ENCODE data around the gene GDPD3. TPM values are rescaled to one million over a fixed set of nuclear protein-coding genes. Genes with fewer than 3 reads are reported as not detected.

GDPD3 gene
- polyA plus RNA-seq, 1 donor (not counting 4 experiments of a cell fraction or from before 2014, with no cell fraction given), result 1.1 TPM

DNA sequence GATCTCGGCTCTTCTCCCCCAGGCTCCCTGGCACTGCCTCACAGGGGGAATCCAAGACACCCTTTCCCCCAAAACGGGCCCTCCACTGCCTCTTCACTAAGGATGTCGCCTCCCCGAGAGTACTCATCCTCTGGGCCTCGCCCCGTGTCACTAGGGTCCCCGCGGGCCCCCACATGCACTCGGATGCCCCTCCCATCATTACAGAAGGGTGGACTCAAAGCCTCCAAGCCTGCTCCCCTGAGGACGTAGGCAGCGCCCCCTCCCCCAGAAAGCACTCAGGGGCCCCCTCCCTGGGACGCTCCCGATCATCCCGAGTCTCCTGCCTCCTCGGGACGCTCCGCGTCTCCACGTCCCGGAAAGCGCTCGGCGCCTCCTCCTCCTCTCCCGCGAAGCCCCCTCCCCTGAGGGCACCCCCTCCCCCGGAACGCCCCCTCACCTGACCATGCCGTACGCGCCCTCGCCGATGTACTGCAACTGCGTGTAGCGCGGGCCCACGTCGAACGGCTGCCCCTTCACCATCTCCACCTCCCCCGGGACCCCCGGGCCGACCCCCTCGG lies 9.3 kb upstream of the GDPD3 start:
- Histone ChIP-seq H3K79me2 (ENCODE audit: control insufficient read depth, insufficient read depth, low read length) (no peaks in the 10 kb centered on the region), H3K36me3 (ENCODE audit: control insufficient read depth in 2 of 2, extremely low read depth in 1 of 2, insufficient read depth in 2 of 2, low read length in 2 of 2) (peaks cover 0 to 4% of the 10 kb centered on the region in 2 experiments), H3K4me3 (ENCODE audit: control insufficient read depth in 2 of 3, extremely low read depth in 1 of 3, insufficient read depth in 2 of 3, low read depth in 1 of 3, low read length in 3 of 3) (peak overlapping the region; percentile 67 to 79 (median 68)), H4K20me1 (ENCODE audit: control insufficient read depth, extremely low read depth, insufficient read depth, low read length) (no peaks in the 10 kb centered on the region), H3K9me1 (ENCODE audit: control insufficient read depth, extremely low read depth, insufficient read depth, low read length) (no peaks in the 10 kb centered on the region), H3K27ac (ENCODE audit: control insufficient read depth, insufficient read depth, low read length) (no peak overlapping the region), H3K4me2 (ENCODE audit: control insufficient read depth, extremely low read depth, insufficient read depth, low read depth, low read length) (peak overlapping the region; percentile 77), H3K9ac (ENCODE audit: control insufficient read depth, extremely low read depth, insufficient read depth, low read length) (peak overlapping the region; percentile 65), H3K27me3 (ENCODE audit: control insufficient read depth, extremely low read depth, insufficient read depth, low read length) (no peaks in the 10 kb centered on the region), H3K4me1 (ENCODE audit: control insufficient read depth, extremely low read depth, insufficient read depth, low read length) (peaks cover 5% of the 10 kb centered on the region), H3K9me3 (ENCODE audit: control insufficient read depth, low read depth, low read length) (no peaks in the 10 kb centered on the region), H2AFZ (ENCODE audit: control insufficient read depth, low read length) (peak overlapping the region; percentile 66)
- DNase-seq (ENCODE audit: low read depth, low spot score) (no peak), FAIRE-seq (no peak)
- TF ChIP-seq, protein P1, sequence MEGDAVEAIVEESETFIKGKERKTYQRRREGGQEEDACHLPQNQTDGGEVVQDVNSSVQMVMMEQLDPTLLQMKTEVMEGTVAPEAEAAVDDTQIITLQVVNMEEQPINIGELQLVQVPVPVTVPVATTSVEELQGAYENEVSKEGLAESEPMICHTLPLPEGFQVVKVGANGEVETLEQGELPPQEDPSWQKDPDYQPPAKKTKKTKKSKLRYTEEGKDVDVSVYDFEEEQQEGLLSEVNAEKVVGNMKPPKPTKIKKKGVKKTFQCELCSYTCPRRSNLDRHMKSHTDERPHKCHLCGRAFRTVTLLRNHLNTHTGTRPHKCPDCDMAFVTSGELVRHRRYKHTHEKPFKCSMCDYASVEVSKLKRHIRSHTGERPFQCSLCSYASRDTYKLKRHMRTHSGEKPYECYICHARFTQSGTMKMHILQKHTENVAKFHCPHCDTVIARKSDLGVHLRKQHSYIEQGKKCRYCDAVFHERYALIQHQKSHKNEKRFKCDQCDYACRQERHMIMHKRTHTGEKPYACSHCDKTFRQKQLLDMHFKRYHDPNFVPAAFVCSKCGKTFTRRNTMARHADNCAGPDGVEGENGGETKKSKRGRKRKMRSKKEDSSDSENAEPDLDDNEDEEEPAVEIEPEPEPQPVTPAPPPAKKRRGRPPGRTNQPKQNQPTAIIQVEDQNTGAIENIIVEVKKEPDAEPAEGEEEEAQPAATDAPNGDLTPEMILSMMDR (optimal IDR thresholded peaks at IDR 0.05 in 1 of 3, IDR thresholded peaks at IDR 0.05 in 1 of 3, conservative IDR thresholded peaks at IDR 0.05 in 1 of 3; ENCODE audit: extremely low read depth in 1 of 3, insufficient read depth in 2 of 3, low read length in 3 of 3), result no peak
- TF ChIP-seq EZH2 (IDR thresholded peaks at IDR 0.05; ENCODE audit: low read length), result no peak
- dilution Hi-C loops (cut with MboI; ENCODE audit: extremely low pct_ligation_motif_present, low sequenced_read_pairs), result no loop called here

DNA sequence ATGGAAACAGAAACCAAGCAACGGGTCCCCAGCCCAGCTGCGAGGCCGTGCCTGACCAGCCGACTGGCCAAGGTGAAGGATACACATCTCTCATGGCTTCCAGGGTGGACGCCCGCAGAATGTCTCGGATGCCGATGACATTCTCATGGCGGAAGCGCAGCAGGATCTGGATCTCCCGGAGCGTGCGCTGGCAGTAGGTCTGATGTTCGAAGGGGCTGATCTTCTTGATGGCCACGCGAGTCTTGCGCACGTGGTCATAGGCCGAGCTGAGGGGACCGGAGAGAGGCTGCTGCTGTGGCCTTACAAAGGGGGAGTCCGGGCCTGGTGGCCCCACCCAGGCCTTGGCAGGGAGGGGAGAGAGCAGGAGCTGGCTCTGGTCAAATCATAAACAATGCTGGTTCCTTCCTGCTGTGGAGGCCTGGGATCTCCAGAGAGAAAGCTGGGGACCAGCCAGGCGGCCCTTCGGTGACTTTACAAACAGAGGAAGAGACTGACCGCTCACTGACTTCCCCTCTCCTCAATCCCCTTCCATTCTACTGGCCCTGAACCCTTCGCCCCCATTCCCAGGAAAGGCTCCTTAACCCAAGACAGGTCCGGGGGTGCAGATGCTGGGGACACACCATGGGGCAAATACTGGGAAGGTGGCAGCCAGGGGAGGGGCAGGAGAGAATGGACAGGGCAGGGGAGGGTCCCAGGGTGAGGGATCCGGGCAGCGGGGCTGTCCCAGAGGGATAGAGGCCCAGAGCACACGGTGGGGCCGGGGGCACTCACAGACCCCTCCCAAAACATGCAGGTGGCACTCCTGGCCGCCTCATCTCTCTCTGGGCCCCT lies 8.6 kb upstream of the GDPD3 start:
- no peak for TF ChIP-seq EZH2 (IDR thresholded peaks at IDR 0.05; ENCODE audit: low read length)
- TF ChIP-seq, protein P1 (optimal IDR thresholded peaks at IDR 0.05 in 1 of 3, IDR thresholded peaks at IDR 0.05 in 1 of 3, conservative IDR thresholded peaks at IDR 0.05 in 1 of 3; ENCODE audit: extremely low read depth in 1 of 3, insufficient read depth in 2 of 3, low read length in 3 of 3), result no peak
- H4K20me1 ChIP-seq (ENCODE audit: control insufficient read depth, extremely low read depth, insufficient read depth, low read length), result no peaks in the 10 kb centered on the region
- H3K27me3 ChIP-seq (ENCODE audit: control insufficient read depth, extremely low read depth, insufficient read depth, low read length), result no peaks in the 10 kb centered on the region
- peaks cover 0 to 4% of the 10 kb centered on the region in 2 experiments for H3K36me3 ChIP-seq (ENCODE audit: control insufficient read depth in 2 of 2, extremely low read depth in 1 of 2, insufficient read depth in 2 of 2, low read length in 2 of 2)
- no peaks in the 10 kb centered on the region for H3K79me2 ChIP-seq (ENCODE audit: control insufficient read depth, insufficient read depth, low read length)
- no peak overlapping the region for H3K27ac ChIP-seq (ENCODE audit: control insufficient read depth, insufficient read depth, low read length)
- peak overlapping the region; percentile 65 for H3K9ac ChIP-seq (ENCODE audit: control insufficient read depth, extremely low read depth, insufficient read depth, low read length)
- peak overlapping the region; percentile 77 for H3K4me2 ChIP-seq (ENCODE audit: control insufficient read depth, extremely low read depth, insufficient read depth, low read depth, low read length)
- no peaks in the 10 kb centered on the region for H3K9me3 ChIP-seq (ENCODE audit: control insufficient read depth, low read depth, low read length)
- dilution Hi-C loops (cut with MboI; ENCODE audit: extremely low pct_ligation_motif_present, low sequenced_read_pairs), result no loop called here
- H2AFZ ChIP-seq (ENCODE audit: control insufficient read depth, low read length), result no peak overlapping the region
- FAIRE-seq (no peak), DNase-seq (ENCODE audit: low read depth, low spot score) (no peak)
- peaks cover 5% of the 10 kb centered on the region for H3K4me1 ChIP-seq (ENCODE audit: control insufficient read depth, extremely low read depth, insufficient read depth, low read length)
- no peaks in the 10 kb centered on the region for H3K9me1 ChIP-seq (ENCODE audit: control insufficient read depth, extremely low read depth, insufficient read depth, low read length)
- peak overlapping the region; percentile 67 to 79 (median 68) for H3K4me3 ChIP-seq (ENCODE audit: control insufficient read depth in 2 of 3, extremely low read depth in 1 of 3, insufficient read depth in 2 of 3, low read depth in 1 of 3, low read length in 3 of 3)

All from keratinocyte (primary cell).